MCF 10A (cell line): ENCODE data around the gene RNF138. TPM values are rescaled to one million over a fixed set of nuclear protein-coding genes. Genes with fewer than 3 reads are reported as not detected.

Experiments
- BruUV-seq: library from RNA; stranded (reverse); fragments of 400-500 nt; replicated peaks from 2 replicates; lab custom pipeline; 2021; lab: Mats Ljungman, UMichigan
- CTCF ChIA-PET: fragments of 300-600 bp; sonication (Branson Sonifier 250); formaldehyde crosslinking; extraction: SDS; loops from one replicate; lab custom pipeline; 2021; ENCODE audit warnings: antibody characterized with exemption, inconsistent platforms; lab: Yijun Ruan, JAX
- POLR2A ChIA-PET: fragments of 300-600, 350-650 bp; sonication (Branson Sonifier 250); formaldehyde crosslinking; extraction: SDS; loops from one replicate; lab custom pipeline; 2020; ENCODE audit warnings: antibody characterized with exemption, inconsistent platforms; lab: Yijun Ruan, JAX
- DNase-seq: peaks from one replicate; pipeline ENCODE4 v3.0.0-alpha.2; 2018; ENCODE audit not compliant: unreplicated experiment
- H3K27ac Mint-ChIP-seq: one replicate; pipeline ENCODE4 v1.8.0; 2022; ENCODE audit warnings: mild to moderate bottlenecking, low read depth, mixed read lengths; ENCODE audit not compliant: unreplicated experiment
- H3K27me3 Mint-ChIP-seq: one replicate; pipeline ENCODE4 v1.8.0; 2022; ENCODE audit warnings: mixed read lengths; ENCODE audit not compliant: insufficient read depth, unreplicated experiment
- H3K36me3 Mint-ChIP-seq: one replicate; pipeline ENCODE4 v1.8.0; 2022; ENCODE audit warnings: mild to moderate bottlenecking, moderate library complexity, mixed read lengths; ENCODE audit not compliant: insufficient read depth, unreplicated experiment
- H3K4me1 Mint-ChIP-seq: one replicate; pipeline ENCODE4 v1.8.0; 2022; ENCODE audit warnings: mixed read lengths; ENCODE audit not compliant: insufficient read depth, unreplicated experiment
- H3K4me3 Mint-ChIP-seq: one replicate; pipeline ENCODE4 v1.8.0; 2022; ENCODE audit warnings: mild to moderate bottlenecking, moderate library complexity, mixed read lengths; ENCODE audit not compliant: unreplicated experiment
- H3K9me3 Mint-ChIP-seq: one replicate; pipeline ENCODE4 v1.8.0; 2022; ENCODE audit warnings: mixed read lengths; ENCODE audit not compliant: unreplicated experiment
- CTCF ChIP-seq: fragments of 200-600 bp; IDR thresholded peaks from one replicate; pipeline ENCODE4 v1.8.0; 2022; ENCODE audit warnings: antibody characterized with exemption, mild to moderate bottlenecking; ENCODE audit not compliant: unreplicated experiment
- intact Hi-C: fragments of 100-400 bp; cut with micrococcal nuclease; formaldehyde crosslinking; loops from 2 replicates; pipeline ENCODE4 v1.14.1; 2022
- total RNA-seq: library from RNA; stranded (reverse); gene quantifications from 2 replicates; pipeline ENCODE4 v1.2.3, GENCODE V29; 2022

Gene RNF138
- total RNA-seq, 1 experiment from 2014 or later = 64.5 TPM

GRCh38 chr18:32091325-32091723 lies 350 bp upstream of the RNF138 start:
- Mint-ChIP-seq H3K27me3 (no peaks in the 10 kb centered on the region), H3K4me1 (peaks cover 20% of the 10 kb centered on the region), H3K4me3 (peak overlapping the region; percentile 85), H3K36me3 (peaks cover 19% of the 10 kb centered on the region), H3K27ac (peak overlapping the region; percentile 97), H3K9me3 (no peaks in the 10 kb centered on the region)
- DNase-seq = no peak
- no TSS peak for BruUV-seq
- POLR2A ChIA-PET = interaction anchor here (0.6 to 4.6 kb wide), 13 partner anchors 8 to 148 kb away, joined by 3 to 84 read pairs (median 5); partner anchors contain the start of genes RNF125 and TRAPPC8
- TF ChIP-seq CTCF = no peak
- CTCF ChIA-PET = no interaction called here
- intact Hi-C loops = loop anchor here (5.0 kb wide), 1 partner anchor 831 kb away; no protein-coding TSS in a partner anchor

- no TSS peak for BruUV-seq
- peaks cover 21% of the 10 kb centered on the region for H3K36me3 Mint-ChIP-seq
- ChIA-PET CTCF (no interaction called here), POLR2A (interaction anchor here (0.6 to 4.6 kb wide), 13 partner anchors 7 to 668 kb away, joined by 3 to 84 read pairs (median 5); partner anchors contain the start of genes RNF125 and TRAPPC8)
- H3K27me3 Mint-ChIP-seq = no peaks in the 10 kb centered on the region
- peak overlapping the region; percentile 97 for H3K27ac Mint-ChIP-seq
- H3K4me3 Mint-ChIP-seq = peak overlapping the region; percentile 85
- peak; percentile 96 for DNase-seq
- peaks cover 28% of the 10 kb centered on the region for H3K4me1 Mint-ChIP-seq
- no peak for TF ChIP-seq CTCF
- intact Hi-C loops = loop anchor here (1.0 to 5.0 kb wide), 2 partner anchors 149 to 830 kb away; partner anchors contain the start of gene TRAPPC8
- H3K9me3 Mint-ChIP-seq = no peaks in the 10 kb centered on the region
These were observed 888 bp downstream of the RNF138 start for GRCh38 chr18:32092422-32093101.

- no TSS peak for BruUV-seq
- Mint-ChIP-seq H3K4me1 (peaks cover 28% of the 10 kb centered on the region), H3K9me3 (no peaks in the 10 kb centered on the region), H3K27ac (peak overlapping the region; percentile 97), H3K36me3 (peaks cover 21% of the 10 kb centered on the region), H3K27me3 (no peaks in the 10 kb centered on the region), H3K4me3 (peak overlapping the region; percentile 85)
- ChIA-PET CTCF (no interaction called here), POLR2A (interaction anchor here (0.6 to 4.6 kb wide), 9 partner anchors 8 to 184 kb away, joined by 3 to 84 read pairs (median 4); partner anchors contain the start of genes RNF125 and TRAPPC8)
- intact Hi-C loops = loop anchor here (5.0 kb wide), 1 partner anchor 829 kb away; no protein-coding TSS in a partner anchor
- peak; percentile 64 for DNase-seq
- no peak for TF ChIP-seq CTCF
These were observed 1.4 kb downstream of the RNF138 start for GRCh38 chr18:32093102-32093511.

- peaks cover 28% of the 10 kb centered on the region for H3K4me1 Mint-ChIP-seq
- ChIA-PET CTCF (no interaction called here), POLR2A (interaction anchor here (0.6 to 4.6 kb wide), 8 partner anchors 8 to 185 kb away, joined by 3 to 84 read pairs (median 6); partner anchors contain the start of genes RNF125 and TRAPPC8)
- H3K4me3 Mint-ChIP-seq = peak overlapping the region; percentile 85
- H3K27me3 Mint-ChIP-seq = no peaks in the 10 kb centered on the region
- DNase-seq = no peak
- BruUV-seq = no TSS peak
- TF ChIP-seq CTCF = no peak
- peaks cover 21% of the 10 kb centered on the region for H3K36me3 Mint-ChIP-seq
- peak overlapping the region; percentile 97 for H3K27ac Mint-ChIP-seq
- H3K9me3 Mint-ChIP-seq = no peaks in the 10 kb centered on the region
- intact Hi-C loops = loop anchor here (5.0 kb wide), 1 partner anchor 829 kb away; no protein-coding TSS in a partner anchor
These were observed 1.8 kb downstream of the RNF138 start for GRCh38 chr18:32093523-32093922.
